SK-N-SH (cell line): Measurements from ENCODE around the gene MAP3K1.

ENCODE experiments used
- CHD2 ChIP-seq: fragments of 150-350 bp; IDR thresholded peaks from 2 replicates; pipeline ENCODE4 v1.6.1; 2018; ENCODE audit warnings: low read length; ENCODE audit not compliant: partially characterized antibody
- EP300 ChIP-seq, 2 experiments: IDR thresholded peaks; 2 replicates each; pipeline versions ENCODE4 v1.4.0 to v1.6.1; 2012; ENCODE audit warnings: borderline replicate concordance in 1 of 2, low read depth in 1 of 2, low read length in 1 of 2
- GABPA ChIP-seq: IDR thresholded peaks from 2 replicates; pipeline ENCODE4 v1.4.0; 2012; ENCODE audit warnings: low read depth, mild to moderate bottlenecking
- MEF2A ChIP-seq: IDR thresholded peaks from 2 replicates; pipeline ENCODE4 v1.4.0; 2012; ENCODE audit warnings: low read depth, borderline replicate concordance
- NFIC ChIP-seq: IDR thresholded peaks from 2 replicates; pipeline ENCODE4 v1.4.0; 2012; ENCODE audit warnings: borderline replicate concordance
- NRF1 ChIP-seq: IDR thresholded peaks from 2 replicates; pipeline ENCODE4 v1.6.1; 2012; ENCODE audit warnings: low read depth, mild to moderate bottlenecking, low read length
- POLR2AphosphoS5 ChIP-seq: IDR thresholded peaks from 2 replicates; pipeline ENCODE4 v1.6.1; 2012; ENCODE audit warnings: low read depth, low read length
- RAD21 ChIP-seq: IDR thresholded peaks from 2 replicates; pipeline ENCODE4 v1.6.1; 2012; ENCODE audit warnings: mild to moderate bottlenecking, low read length
- SIN3A ChIP-seq: IDR thresholded peaks from 2 replicates; pipeline ENCODE4 v1.6.1; 2012; ENCODE audit warnings: low read depth, mild to moderate bottlenecking, low read length, moderate library complexity, borderline replicate concordance
- SMC3 ChIP-seq: IDR thresholded peaks from 2 replicates; pipeline ENCODE4 v1.6.1; 2012; ENCODE audit warnings: low read depth, low read length, improper control_type of control experiment
- TF ChIP-seq, protein P1 (sequence below): fragments of 200-600 bp; sonication (generic); IDR thresholded peaks from 2 replicates; pipeline ENCODE4 v1.6.1; 2017; ENCODE audit warnings: antibody characterized with exemption, mild to moderate bottlenecking, moderate library complexity
- TF ChIP-seq, protein P2 (sequence below): IDR thresholded peaks from 2 replicates; pipeline ENCODE4 v1.6.1; 2012; ENCODE audit warnings: mild to moderate bottlenecking, low read depth, low read length, moderate library complexity

DNA sequence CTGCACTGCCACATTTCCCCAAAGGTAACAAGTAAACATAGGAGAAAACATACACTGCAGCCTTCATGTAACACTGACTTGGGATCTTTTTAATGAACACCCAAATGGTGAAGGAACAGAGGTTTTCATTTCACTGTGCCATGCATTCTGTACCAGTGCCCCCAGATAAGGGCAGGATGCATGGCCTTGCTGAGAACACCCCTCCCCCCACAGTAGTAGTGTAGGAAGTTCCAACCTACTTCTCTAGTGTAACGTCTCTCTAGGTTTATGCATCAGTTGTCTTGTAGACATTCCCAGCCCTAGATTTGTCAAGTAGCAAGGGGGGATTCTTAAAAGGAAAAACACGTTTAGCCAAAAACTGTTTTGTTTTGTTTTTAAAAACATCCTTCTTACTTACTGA is 29.9 kb downstream of the MAP3K1 start:
- TF ChIP-seq, protein P1, sequence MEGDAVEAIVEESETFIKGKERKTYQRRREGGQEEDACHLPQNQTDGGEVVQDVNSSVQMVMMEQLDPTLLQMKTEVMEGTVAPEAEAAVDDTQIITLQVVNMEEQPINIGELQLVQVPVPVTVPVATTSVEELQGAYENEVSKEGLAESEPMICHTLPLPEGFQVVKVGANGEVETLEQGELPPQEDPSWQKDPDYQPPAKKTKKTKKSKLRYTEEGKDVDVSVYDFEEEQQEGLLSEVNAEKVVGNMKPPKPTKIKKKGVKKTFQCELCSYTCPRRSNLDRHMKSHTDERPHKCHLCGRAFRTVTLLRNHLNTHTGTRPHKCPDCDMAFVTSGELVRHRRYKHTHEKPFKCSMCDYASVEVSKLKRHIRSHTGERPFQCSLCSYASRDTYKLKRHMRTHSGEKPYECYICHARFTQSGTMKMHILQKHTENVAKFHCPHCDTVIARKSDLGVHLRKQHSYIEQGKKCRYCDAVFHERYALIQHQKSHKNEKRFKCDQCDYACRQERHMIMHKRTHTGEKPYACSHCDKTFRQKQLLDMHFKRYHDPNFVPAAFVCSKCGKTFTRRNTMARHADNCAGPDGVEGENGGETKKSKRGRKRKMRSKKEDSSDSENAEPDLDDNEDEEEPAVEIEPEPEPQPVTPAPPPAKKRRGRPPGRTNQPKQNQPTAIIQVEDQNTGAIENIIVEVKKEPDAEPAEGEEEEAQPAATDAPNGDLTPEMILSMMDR, result no peak
- no peak for TF ChIP-seq RAD21
- TF ChIP-seq MEF2A, result no peak
- TF ChIP-seq GABPA, result no peak
- TF ChIP-seq NFIC, result no peak
- TF ChIP-seq NRF1, result no peak
- TF ChIP-seq, protein P2, sequence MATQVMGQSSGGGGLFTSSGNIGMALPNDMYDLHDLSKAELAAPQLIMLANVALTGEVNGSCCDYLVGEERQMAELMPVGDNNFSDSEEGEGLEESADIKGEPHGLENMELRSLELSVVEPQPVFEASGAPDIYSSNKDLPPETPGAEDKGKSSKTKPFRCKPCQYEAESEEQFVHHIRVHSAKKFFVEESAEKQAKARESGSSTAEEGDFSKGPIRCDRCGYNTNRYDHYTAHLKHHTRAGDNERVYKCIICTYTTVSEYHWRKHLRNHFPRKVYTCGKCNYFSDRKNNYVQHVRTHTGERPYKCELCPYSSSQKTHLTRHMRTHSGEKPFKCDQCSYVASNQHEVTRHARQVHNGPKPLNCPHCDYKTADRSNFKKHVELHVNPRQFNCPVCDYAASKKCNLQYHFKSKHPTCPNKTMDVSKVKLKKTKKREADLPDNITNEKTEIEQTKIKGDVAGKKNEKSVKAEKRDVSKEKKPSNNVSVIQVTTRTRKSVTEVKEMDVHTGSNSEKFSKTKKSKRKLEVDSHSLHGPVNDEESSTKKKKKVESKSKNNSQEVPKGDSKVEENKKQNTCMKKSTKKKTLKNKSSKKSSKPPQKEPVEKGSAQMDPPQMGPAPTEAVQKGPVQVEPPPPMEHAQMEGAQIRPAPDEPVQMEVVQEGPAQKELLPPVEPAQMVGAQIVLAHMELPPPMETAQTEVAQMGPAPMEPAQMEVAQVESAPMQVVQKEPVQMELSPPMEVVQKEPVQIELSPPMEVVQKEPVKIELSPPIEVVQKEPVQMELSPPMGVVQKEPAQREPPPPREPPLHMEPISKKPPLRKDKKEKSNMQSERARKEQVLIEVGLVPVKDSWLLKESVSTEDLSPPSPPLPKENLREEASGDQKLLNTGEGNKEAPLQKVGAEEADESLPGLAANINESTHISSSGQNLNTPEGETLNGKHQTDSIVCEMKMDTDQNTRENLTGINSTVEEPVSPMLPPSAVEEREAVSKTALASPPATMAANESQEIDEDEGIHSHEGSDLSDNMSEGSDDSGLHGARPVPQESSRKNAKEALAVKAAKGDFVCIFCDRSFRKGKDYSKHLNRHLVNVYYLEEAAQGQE, result no peak
- TF ChIP-seq CHD2, result no peak
- TF ChIP-seq SMC3, result no peak
- TF ChIP-seq EP300 (IDR thresholded peaks at IDR 0.05; ENCODE audit: borderline replicate concordance in 1 of 2, low read depth in 1 of 2, low read length in 1 of 2), result no peak
- no peak for TF ChIP-seq POLR2AphosphoS5
- TF ChIP-seq SIN3A, result no peak
